Measurements from ENCODE around the gene NAIF1. TPM values are rescaled to one million over a fixed set of nuclear protein-coding genes. Genes with fewer than 3 reads are reported as not detected.
"Not testable (repeated sequence)": the region's sequence is repeated elsewhere in the genome, so short reads cannot be mapped to it uniquely, and the experiment has no call there.

The NAIF1 gene
- total RNA-seq, 1 donor from 2014 or later = 7.0 TPM

DNA sequence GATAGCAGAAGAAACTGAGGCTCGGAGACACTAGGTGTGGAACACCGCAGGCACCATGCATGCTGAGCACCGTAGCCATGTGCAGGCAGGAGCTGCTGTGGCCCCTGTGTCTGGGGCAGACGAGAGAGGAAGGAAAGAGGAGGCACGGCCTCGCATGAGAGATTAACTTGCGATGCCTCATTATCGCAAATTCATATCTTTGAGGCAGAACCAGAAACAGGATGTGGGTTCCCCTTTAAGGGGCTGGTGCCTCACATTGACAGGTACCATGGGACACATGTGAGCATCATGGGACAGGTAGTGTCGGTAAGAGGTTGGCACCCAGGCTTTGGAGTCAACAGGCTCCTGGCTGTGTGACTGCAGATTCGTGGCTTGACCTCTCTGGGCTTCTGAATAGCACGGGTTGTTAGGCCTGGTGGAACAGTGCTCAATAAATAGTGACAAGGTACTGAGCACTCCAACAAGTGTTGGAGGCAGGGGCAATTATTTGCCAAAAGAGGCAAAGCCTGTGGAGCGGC is 40.8 kb downstream of the NAIF1 start:
- H3K4me3 ChIP-seq (ENCODE audit: low read depth, low read length) = no peak overlapping the region
- TF ChIP-seq, protein P1, sequence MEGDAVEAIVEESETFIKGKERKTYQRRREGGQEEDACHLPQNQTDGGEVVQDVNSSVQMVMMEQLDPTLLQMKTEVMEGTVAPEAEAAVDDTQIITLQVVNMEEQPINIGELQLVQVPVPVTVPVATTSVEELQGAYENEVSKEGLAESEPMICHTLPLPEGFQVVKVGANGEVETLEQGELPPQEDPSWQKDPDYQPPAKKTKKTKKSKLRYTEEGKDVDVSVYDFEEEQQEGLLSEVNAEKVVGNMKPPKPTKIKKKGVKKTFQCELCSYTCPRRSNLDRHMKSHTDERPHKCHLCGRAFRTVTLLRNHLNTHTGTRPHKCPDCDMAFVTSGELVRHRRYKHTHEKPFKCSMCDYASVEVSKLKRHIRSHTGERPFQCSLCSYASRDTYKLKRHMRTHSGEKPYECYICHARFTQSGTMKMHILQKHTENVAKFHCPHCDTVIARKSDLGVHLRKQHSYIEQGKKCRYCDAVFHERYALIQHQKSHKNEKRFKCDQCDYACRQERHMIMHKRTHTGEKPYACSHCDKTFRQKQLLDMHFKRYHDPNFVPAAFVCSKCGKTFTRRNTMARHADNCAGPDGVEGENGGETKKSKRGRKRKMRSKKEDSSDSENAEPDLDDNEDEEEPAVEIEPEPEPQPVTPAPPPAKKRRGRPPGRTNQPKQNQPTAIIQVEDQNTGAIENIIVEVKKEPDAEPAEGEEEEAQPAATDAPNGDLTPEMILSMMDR (conservative IDR thresholded peaks at IDR 0.05; ENCODE audit: low read depth, low read length) = no peak
- DNase-seq (ENCODE audit: low read depth) = no peak

DNA sequence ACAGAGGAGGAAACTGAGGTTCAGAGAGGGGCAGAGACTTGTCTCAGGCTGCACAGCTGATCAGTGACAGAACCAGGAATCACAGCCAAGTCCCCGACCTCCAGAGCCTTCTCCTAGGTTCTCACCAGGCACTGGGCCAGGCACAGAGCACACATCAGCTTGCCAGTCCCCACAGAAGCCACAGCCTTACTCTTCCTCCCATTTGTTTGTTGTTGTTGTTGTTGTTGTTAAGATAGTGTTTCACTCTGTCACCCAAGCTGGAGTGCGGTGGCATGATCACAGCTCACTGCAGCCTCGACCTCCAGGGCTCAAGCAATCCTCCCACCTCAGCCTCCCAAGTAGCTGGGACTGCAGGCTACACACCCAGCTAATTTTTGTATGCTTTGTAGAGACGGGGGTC is 41.4 kb downstream of the NAIF1 start:
- no peak overlapping the region for H3K4me3 ChIP-seq (ENCODE audit: low read depth, low read length)
- TF ChIP-seq, protein P1 (conservative IDR thresholded peaks at IDR 0.05; ENCODE audit: low read depth, low read length) = no peak
- DNase-seq (ENCODE audit: low read depth) = no peak

DNA sequence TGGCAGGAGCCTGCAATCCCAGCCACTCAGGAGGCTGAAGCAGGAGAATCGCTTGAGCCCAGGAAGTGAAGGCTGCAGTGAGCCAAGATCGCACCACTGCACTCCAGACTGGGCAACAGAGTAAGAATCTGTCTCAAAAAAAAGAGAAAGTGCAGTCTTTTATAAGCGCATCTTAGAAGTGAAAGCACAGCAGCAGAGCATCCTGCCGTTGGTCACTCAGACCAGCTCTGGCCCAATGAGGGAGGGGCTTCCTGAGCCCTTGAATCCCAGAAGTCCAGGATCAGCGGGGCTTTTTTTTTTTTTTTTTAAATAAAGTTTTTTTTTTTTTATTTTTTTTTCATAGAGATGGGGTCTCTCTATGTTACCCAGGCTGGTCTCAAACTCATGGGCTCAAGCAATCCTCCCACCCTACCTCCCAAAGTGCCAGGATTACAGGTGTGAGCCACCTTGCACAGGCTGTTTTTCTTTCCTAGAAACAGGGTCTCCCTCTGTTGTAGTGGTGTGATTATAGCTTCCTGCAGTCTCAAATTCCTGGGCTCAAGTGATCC is 42.3 kb downstream of the NAIF1 start:
- DNase-seq (ENCODE audit: low read depth) = no peak
- no peak overlapping the region for H3K4me3 ChIP-seq (ENCODE audit: low read depth, low read length)
- TF ChIP-seq, protein P1 (conservative IDR thresholded peaks at IDR 0.05; ENCODE audit: low read depth, low read length) = no peak

DNA sequence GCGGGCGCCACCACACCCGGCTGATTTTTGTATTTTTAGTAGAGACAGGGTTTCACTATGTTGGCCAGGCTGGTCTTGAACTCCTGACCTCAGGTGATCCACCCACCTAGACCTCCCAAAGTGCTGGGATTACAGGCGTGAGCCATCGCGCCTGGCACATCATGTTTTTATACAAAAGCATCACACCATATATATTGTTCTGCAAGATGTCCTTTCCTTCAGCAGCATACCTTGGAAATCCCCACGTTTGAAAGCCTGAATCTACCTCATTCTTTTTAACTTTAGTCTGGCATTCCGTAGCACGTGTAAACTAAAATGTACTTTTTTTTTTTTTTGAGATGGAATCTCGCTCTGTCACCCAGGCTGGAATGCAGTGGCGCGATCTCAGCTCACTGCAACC is 43.4 kb downstream of the NAIF1 start:
- not testable (repeated sequence) for DNase-seq (ENCODE audit: low read depth)

DNA sequence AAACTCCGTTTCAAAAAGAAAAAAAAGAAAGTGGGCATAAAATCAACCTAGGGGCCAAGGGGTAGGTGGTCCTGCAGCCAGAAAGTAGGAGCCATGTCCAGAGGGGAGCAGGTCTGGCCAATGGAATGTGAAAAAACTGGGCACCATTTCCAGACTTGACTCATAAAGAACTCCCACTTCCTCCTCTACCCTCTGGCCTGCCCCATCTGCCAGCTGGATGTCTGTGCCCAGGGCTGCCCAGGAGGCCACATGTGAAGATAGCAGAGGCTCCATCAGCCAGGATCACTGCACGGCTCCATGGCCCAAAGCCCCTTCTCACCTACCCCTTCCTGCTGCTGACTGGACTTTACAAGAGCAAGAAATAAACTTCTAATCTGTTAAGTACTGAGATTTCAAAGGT is 44.2 kb downstream of the NAIF1 start:
- TF ChIP-seq, protein P1 (conservative IDR thresholded peaks at IDR 0.05; ENCODE audit: low read depth, low read length) = no peak
- no peak overlapping the region for H3K4me3 ChIP-seq (ENCODE audit: low read depth, low read length)
- no peak for DNase-seq (ENCODE audit: low read depth)

More for the DNA sequence above, 43.4 kb downstream of the NAIF1 start:
- H3K4me3 ChIP-seq (ENCODE audit: low read depth, low read length) = not testable (repeated sequence)

DNA sequence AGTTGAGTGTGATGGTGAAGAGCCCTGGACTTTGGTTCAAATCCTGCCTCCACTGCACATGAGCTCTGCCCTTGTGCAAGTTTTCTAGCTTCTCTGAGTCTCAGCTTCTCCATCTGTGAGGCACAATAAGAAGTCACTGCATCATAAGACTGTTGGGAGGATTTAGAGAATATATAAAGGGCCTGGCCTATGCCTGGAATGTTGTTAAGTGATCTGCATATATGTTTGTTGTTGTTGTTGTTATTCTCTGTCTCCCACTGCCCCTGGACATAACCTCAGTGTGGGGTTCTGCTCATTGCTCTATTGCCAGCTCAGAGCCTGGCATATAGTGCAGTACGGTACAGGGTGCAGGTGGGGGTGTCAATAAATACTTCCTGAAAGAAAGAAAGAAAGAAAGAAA is 46.0 kb downstream of the NAIF1 start:
- DNase-seq (ENCODE audit: low read depth) = no peak
- H3K4me3 ChIP-seq (ENCODE audit: low read depth, low read length) = no peak overlapping the region

DNA sequence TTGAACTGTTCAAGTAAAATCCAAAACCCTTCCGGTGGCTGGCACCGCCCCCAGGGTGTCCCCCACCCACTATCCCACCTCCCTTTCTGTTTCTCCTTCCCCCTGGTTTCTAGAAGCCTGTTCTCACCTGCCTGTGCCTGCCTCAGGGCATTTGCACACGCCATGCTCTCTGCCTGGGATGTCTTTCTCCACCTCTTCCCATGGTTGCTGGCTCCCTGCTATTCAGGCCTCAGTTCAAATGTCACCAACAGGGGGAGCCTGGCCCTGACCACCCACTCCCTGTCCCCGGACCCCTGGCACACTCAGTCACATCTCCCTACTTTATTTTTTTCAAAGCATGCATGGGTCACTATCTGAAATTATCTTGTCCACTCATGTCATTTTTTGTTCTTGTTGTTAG is 46.4 kb downstream of the NAIF1 start:
- TF ChIP-seq, protein P1 (conservative IDR thresholded peaks at IDR 0.05; ENCODE audit: low read depth, low read length) = peak; percentile 39
- H3K4me3 ChIP-seq (ENCODE audit: low read depth, low read length) = no peak overlapping the region
- no peak for DNase-seq (ENCODE audit: low read depth)

More for the DNA sequence above, 46.0 kb downstream of the NAIF1 start:
- TF ChIP-seq, protein P1 (conservative IDR thresholded peaks at IDR 0.05; ENCODE audit: low read depth, low read length) = no peak

Measured in epithelial cell of proximal tubule (primary cell).